Activated naive CD4-positive, alpha-beta T cell treated with Interleukin-2 at 50 U/mL for 16 hours (primary cell): ENCODE results near the gene GSE1.
"Not testable (repeated sequence)": the region's sequence is repeated elsewhere in the genome, so short reads cannot be mapped to it uniquely, and the experiment has no call there.

Source experiments
- DNase-seq: peaks from one replicate; pipeline ENCODE4 v3.0.0-alpha.2; 2020

Gene GSE1

GRCh38 chr16:85592277-85592676 is 20.8 kb upstream of the GSE1 start:
- not testable (repeated sequence) for DNase-seq

GRCh38 chr16:85592700-85593493 is 20.2 kb upstream of the GSE1 start:
- peak; percentile 6 for DNase-seq

- no peak for DNase-seq
Measured at GRCh38 chr16:85593494-85594221, 19.5 kb upstream of the GSE1 start.

GRCh38 chr16:85594273-85594977 is 18.7 kb upstream of the GSE1 start:
- DNase-seq = no peak

GRCh38 chr16:85594978-85595661 is 18.0 kb upstream of the GSE1 start:
- no peak for DNase-seq

GRCh38 chr16:85595812-85596502 is 17.2 kb upstream of the GSE1 start:
- no peak for DNase-seq

- no peak for DNase-seq
Measured at GRCh38 chr16:85598141-85598540, 15.0 kb upstream of the GSE1 start.

- no peak for DNase-seq
Measured at GRCh38 chr16:85600078-85600477, 13.0 kb upstream of the GSE1 start.

- DNase-seq = no peak
Measured at GRCh38 chr16:85600530-85601271, 12.4 kb upstream of the GSE1 start.

- DNase-seq = no peak
Measured at GRCh38 chr16:85601272-85601639, 11.9 kb upstream of the GSE1 start.

GRCh38 chr16:85601730-85602401 is 11.3 kb upstream of the GSE1 start:
- no peak for DNase-seq

GRCh38 chr16:85602402-85603202 is 10.5 kb upstream of the GSE1 start:
- DNase-seq = no peak

GRCh38 chr16:85603203-85603755 is 9.8 kb upstream of the GSE1 start:
- DNase-seq = no peak

- no peak for DNase-seq
Measured at GRCh38 chr16:85604145-85604705, 8.9 kb upstream of the GSE1 start.

GRCh38 chr16:85605051-85605911 is 7.8 kb upstream of the GSE1 start:
- no peak for DNase-seq

GRCh38 chr16:85605912-85606841 is 6.9 kb upstream of the GSE1 start:
- DNase-seq = no peak

- DNase-seq = no peak
Measured at GRCh38 chr16:85606904-85607303, 6.2 kb upstream of the GSE1 start.
